ENCODE measurements around the gene PPP2R2B.

- TF ChIP-seq EZH2 (optimal IDR thresholded peaks at IDR 0.05; ENCODE audit: low read depth, low read length) (no peak), CTCF (IDR thresholded peaks at IDR 0.05; ENCODE audit: low read length) (no peak), EZH2phosphoT487 (IDR thresholded peaks at IDR 0.05; ENCODE audit: low read length) (no peak)
Measured at GRCh38 chr5:146772881-146773466, 105.6 kb downstream of the PPP2R2B start.
